ENCODE data around the gene KLF7.

The KLF7 gene

GRCh38 chr2:207173641-207174040 lies 7.9 kb upstream of the KLF7 start:
- Histone ChIP-seq H3K36me3 (ENCODE audit: low read depth) (no peaks in the 10 kb centered on the region), H3K9me3 (ENCODE audit: severe bottlenecking) (no peaks in the 10 kb centered on the region), H3K27me3 (ENCODE audit: insufficient read depth, poor library complexity, severe bottlenecking) (no peaks in the 10 kb centered on the region), H3K27ac (ENCODE audit: poor library complexity, severe bottlenecking) (no peak overlapping the region), H3K4me3 (ENCODE audit: severe bottlenecking) (no peak overlapping the region), H3K4me1 (ENCODE audit: insufficient read depth, poor library complexity, severe bottlenecking) (no peaks in the 10 kb centered on the region)
- TF ChIP-seq CTCF (IDR thresholded peaks at IDR 0.05; ENCODE audit: poor library complexity, severe bottlenecking), result no peak
- ATAC-seq (ENCODE audit: low read depth) (no peak), DNase-seq (ENCODE audit: low spot score) (no peak)

GRCh38 chr2:207167099-207167923 lies 1.6 kb upstream of the KLF7 start:
- Histone ChIP-seq H3K9me3 (ENCODE audit: severe bottlenecking) (no peaks in the 10 kb centered on the region), H3K27ac (ENCODE audit: poor library complexity, severe bottlenecking) (peak overlapping the region; percentile 96), H3K27me3 (ENCODE audit: insufficient read depth, poor library complexity, severe bottlenecking) (no peaks in the 10 kb centered on the region), H3K4me1 (ENCODE audit: insufficient read depth, poor library complexity, severe bottlenecking) (peaks cover 8% of the 10 kb centered on the region), H3K36me3 (ENCODE audit: low read depth) (peaks cover 24% of the 10 kb centered on the region), H3K4me3 (ENCODE audit: severe bottlenecking) (peak overlapping the region; percentile 94)
- TF ChIP-seq CTCF (IDR thresholded peaks at IDR 0.05; ENCODE audit: poor library complexity, severe bottlenecking), result no peak
- ATAC-seq (ENCODE audit: low read depth), result no peak
- DNase-seq (ENCODE audit: low spot score), result no peak

GRCh38 chr2:207166349-207167098 lies 776 bp upstream of the KLF7 start:
- H3K4me1 ChIP-seq (ENCODE audit: insufficient read depth, poor library complexity, severe bottlenecking), result peaks cover 15% of the 10 kb centered on the region
- TF ChIP-seq CTCF (IDR thresholded peaks at IDR 0.05; ENCODE audit: poor library complexity, severe bottlenecking), result peak; percentile 22
- ATAC-seq (ENCODE audit: low read depth) (peak; percentile 40), DNase-seq (ENCODE audit: low spot score) (peak; percentile 73)
- H3K4me3 ChIP-seq (ENCODE audit: severe bottlenecking), result peak overlapping the region; percentile 94
- peaks cover 32% of the 10 kb centered on the region for H3K36me3 ChIP-seq (ENCODE audit: low read depth)
- H3K9me3 ChIP-seq (ENCODE audit: severe bottlenecking), result no peaks in the 10 kb centered on the region
- H3K27ac ChIP-seq (ENCODE audit: poor library complexity, severe bottlenecking), result peak overlapping the region; percentile 96
- H3K27me3 ChIP-seq (ENCODE audit: insufficient read depth, poor library complexity, severe bottlenecking), result no peaks in the 10 kb centered on the region

- Histone ChIP-seq H3K27ac (ENCODE audit: poor library complexity, severe bottlenecking) (peak overlapping the region; percentile 96), H3K4me3 (ENCODE audit: severe bottlenecking) (peak overlapping the region; percentile 94), H3K4me1 (ENCODE audit: insufficient read depth, poor library complexity, severe bottlenecking) (peaks cover 20% of the 10 kb centered on the region), H3K27me3 (ENCODE audit: insufficient read depth, poor library complexity, severe bottlenecking) (no peaks in the 10 kb centered on the region), H3K9me3 (ENCODE audit: severe bottlenecking) (no peaks in the 10 kb centered on the region), H3K36me3 (ENCODE audit: low read depth) (peaks cover 37% of the 10 kb centered on the region)
- ATAC-seq (ENCODE audit: low read depth) (peak; percentile 82), DNase-seq (ENCODE audit: low spot score) (peak; percentile 98)
- no peak for TF ChIP-seq CTCF (IDR thresholded peaks at IDR 0.05; ENCODE audit: poor library complexity, severe bottlenecking)
Observed at GRCh38 chr2:207166039-207166348, 246 bp upstream of the KLF7 start.
